NOMO-1 (cell line): ENCODE data around the gene LYRM1.
"Not testable (repeated sequence)": the region's sequence is repeated elsewhere in the genome, so short reads cannot be mapped to it uniquely, and the experiment has no call there.

Experiments used
- DNase-seq, 2 experiments: peaks; one replicate each; lab custom pipeline; 2025; ENCODE audit not compliant: unreplicated experiment in 2 of 2; lab: John Stamatoyannopoulos, UW

LYRM1 gene

GRCh38 chr16:20973201-20973600 is 72.6 kb downstream of the LYRM1 start:
- not testable (repeated sequence) for DNase-seq
